ENCODE measurements around the gene GLG1.

DNA sequence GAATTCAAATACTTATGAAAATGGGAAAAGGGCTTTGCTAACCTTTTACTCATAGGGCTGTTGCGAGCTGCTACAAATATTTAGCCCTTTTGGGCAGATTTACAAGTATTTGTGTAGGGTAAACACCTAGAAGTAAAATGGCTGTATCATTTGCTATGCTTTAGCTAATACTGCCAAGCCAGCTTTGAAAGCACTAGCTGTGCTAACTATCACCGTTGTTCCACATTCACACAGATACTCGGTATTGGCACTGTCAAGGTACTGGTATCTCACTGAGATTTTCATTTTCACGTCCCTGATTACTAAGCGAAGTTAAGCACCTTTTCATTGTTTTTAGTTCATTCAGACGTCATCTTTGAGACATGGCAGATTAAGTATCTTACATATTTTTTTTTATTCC lies 84.8 kb downstream of the GLG1 start:
- TF ChIP-seq, protein P1, sequence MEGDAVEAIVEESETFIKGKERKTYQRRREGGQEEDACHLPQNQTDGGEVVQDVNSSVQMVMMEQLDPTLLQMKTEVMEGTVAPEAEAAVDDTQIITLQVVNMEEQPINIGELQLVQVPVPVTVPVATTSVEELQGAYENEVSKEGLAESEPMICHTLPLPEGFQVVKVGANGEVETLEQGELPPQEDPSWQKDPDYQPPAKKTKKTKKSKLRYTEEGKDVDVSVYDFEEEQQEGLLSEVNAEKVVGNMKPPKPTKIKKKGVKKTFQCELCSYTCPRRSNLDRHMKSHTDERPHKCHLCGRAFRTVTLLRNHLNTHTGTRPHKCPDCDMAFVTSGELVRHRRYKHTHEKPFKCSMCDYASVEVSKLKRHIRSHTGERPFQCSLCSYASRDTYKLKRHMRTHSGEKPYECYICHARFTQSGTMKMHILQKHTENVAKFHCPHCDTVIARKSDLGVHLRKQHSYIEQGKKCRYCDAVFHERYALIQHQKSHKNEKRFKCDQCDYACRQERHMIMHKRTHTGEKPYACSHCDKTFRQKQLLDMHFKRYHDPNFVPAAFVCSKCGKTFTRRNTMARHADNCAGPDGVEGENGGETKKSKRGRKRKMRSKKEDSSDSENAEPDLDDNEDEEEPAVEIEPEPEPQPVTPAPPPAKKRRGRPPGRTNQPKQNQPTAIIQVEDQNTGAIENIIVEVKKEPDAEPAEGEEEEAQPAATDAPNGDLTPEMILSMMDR (IDR thresholded peaks at IDR 0.05; ENCODE audit: poor library complexity, severe bottlenecking): no peak
- no peak for TF ChIP-seq MXI1 (conservative IDR thresholded peaks at IDR 0.05; ENCODE audit: poor library complexity, severe bottlenecking)

Data from neural cell (in vitro differentiated cells).